Measurements from ENCODE around the gene TAOK2.

- TF ChIP-seq ZNF274 (IDR thresholded peaks at IDR 0.05; ENCODE audit: low read depth, low read length) (no peak), POLR2A (IDR thresholded peaks at IDR 0.05; ENCODE audit: borderline replicate concordance, extremely low read depth, insufficient read depth, insufficient read length) (no peak), CEBPB (IDR thresholded peaks at IDR 0.05; ENCODE audit: low read depth) (no peak), CTCF (IDR thresholded peaks at IDR 0.05 in 2 of 3, conservative IDR thresholded peaks at IDR 0.05 in 1 of 3; ENCODE audit: borderline replicate concordance in 1 of 3, insufficient read depth in 1 of 3, low read depth in 2 of 3, low read length in 2 of 3) (no peak), POLR2AphosphoS5 (IDR thresholded peaks at IDR 0.05; ENCODE audit: low read depth, low read length) (no peak), MAX (IDR thresholded peaks at IDR 0.05) (no peak), ATF3 (IDR thresholded peaks at IDR 0.05) (no peak), REST (IDR thresholded peaks at IDR 0.05; ENCODE audit: low read depth) (no peak)
These were observed 14.4 kb upstream of the TAOK2 start for GRCh38 chr16:29959293-29959692.
